Loucy (cell line): ENCODE data around the gene TOP3A.

Experiments used
- EZH2phosphoT487 ChIP-seq: fragments of 200-600 bp; IDR thresholded peaks from 2 replicates; pipeline ENCODE4 v1.6.1; 2018; ENCODE audit warnings: antibody characterized with exemption, mild to moderate bottlenecking, moderate library complexity, borderline replicate concordance
- TF ChIP-seq, protein P1 (sequence below): fragments of 200-600 bp; sonication (generic); conservative IDR thresholded peaks from 2 replicates; pipeline ENCODE4 v1.5.1; 2014; ENCODE audit warnings: mild to moderate bottlenecking, antibody characterized with exemption, low read length

- TF ChIP-seq, protein P1, sequence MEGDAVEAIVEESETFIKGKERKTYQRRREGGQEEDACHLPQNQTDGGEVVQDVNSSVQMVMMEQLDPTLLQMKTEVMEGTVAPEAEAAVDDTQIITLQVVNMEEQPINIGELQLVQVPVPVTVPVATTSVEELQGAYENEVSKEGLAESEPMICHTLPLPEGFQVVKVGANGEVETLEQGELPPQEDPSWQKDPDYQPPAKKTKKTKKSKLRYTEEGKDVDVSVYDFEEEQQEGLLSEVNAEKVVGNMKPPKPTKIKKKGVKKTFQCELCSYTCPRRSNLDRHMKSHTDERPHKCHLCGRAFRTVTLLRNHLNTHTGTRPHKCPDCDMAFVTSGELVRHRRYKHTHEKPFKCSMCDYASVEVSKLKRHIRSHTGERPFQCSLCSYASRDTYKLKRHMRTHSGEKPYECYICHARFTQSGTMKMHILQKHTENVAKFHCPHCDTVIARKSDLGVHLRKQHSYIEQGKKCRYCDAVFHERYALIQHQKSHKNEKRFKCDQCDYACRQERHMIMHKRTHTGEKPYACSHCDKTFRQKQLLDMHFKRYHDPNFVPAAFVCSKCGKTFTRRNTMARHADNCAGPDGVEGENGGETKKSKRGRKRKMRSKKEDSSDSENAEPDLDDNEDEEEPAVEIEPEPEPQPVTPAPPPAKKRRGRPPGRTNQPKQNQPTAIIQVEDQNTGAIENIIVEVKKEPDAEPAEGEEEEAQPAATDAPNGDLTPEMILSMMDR, result no peak
- TF ChIP-seq EZH2phosphoT487, result no peak
These were observed 62.6 kb downstream of the TOP3A start for GRCh38 chr17:18252160-18252559.
